ENCODE measurements around the gene MAP3K2. TPM values are rescaled to one million over a fixed set of nuclear protein-coding genes. Genes with fewer than 3 reads are reported as not detected.

The MAP3K2 gene
- total and polyA plus RNA-seq, 2 of the 4 experiments (the other 2 are of a cell fraction): 6.2 to 30.8 TPM

DNA sequence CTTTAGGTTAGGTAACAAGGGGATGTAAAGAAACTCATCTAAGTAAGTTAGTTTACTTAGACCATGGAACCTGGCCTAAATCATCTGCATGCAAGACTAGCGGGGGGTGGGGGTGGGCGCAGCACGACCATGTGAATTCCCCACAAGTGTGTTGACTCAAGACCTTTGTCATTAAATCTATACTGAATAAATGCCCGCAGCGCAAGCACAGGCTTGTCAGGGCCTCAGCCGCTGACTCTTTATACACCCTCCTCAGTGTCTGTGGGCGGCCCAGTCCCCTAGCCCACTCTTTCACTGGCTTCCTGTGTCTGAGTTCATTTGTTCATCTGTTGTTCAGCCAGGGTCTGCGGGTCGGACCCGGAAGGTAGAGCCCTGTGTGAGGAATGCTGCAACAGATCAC is 17.8 kb downstream of the MAP3K2 start:
- no peak overlapping the region for H3K9ac ChIP-seq (ENCODE audit: low read depth, low read length)
- H3K79me1 ChIP-seq (ENCODE audit: low read depth in 1 of 2, low read length in 2 of 2): peaks cover 23 to 56% of the 10 kb centered on the region in 2 experiments; a peak in 3 of 4 replicates
- H2AK5ac ChIP-seq (ENCODE audit: low read depth, low read length): no peak overlapping the region
- 0 out of 2 replicates have a peak, but pooled peaks cover 2% of the 10 kb centered on the region for H3K36me3 ChIP-seq (ENCODE audit: control insufficient read depth, insufficient read depth, low read length)
- no TSS peak for BruUV-seq (replicated peaks)
- H3K9me3 ChIP-seq (ENCODE audit: control insufficient read depth, insufficient read depth, low read length): no peaks in the 10 kb centered on the region; the same call in none of the 2 replicates
- H3K4me3 ChIP-seq (ENCODE audit: insufficient read depth, low read depth, low read length): no peak overlapping the region
- H2AK9ac ChIP-seq (replicated peaks; ENCODE audit: low read depth, low read length, poor library complexity): no peak overlapping the region
- H3K27me3 ChIP-seq (ENCODE audit: control insufficient read depth, insufficient read depth, low read length): no peaks in the 10 kb centered on the region
- H3K9me1 ChIP-seq (ENCODE audit: insufficient read depth, low read length): no peaks in the 10 kb centered on the region
- H4K5ac ChIP-seq (ENCODE audit: low read depth, low read length): no peak overlapping the region
- H3K14ac ChIP-seq (replicated peaks; ENCODE audit: low read depth, low read length): no peak overlapping the region
- POLR2A ChIA-PET (ENCODE audit: unreplicated experiment): no interaction called here
- H3K4ac ChIP-seq (ENCODE audit: low read depth, low read length): no peak overlapping the region
- H3K4me1 ChIP-seq (ENCODE audit: control insufficient read depth, insufficient read depth, low read length): peaks cover 4% of the 10 kb centered on the region
- H3K27ac ChIP-seq (ENCODE audit: insufficient read depth, low read length): no peak overlapping the region
- H4K8ac ChIP-seq (ENCODE audit: low read depth in 2 of 2, low read length in 2 of 2): no peak overlapping the region
- no peak overlapping the region for H3K18ac ChIP-seq (ENCODE audit: low read depth, low read length)
- H2BK15ac ChIP-seq (ENCODE audit: low read depth, low read length): no peak overlapping the region
- no peak overlapping the region for H3K4me2 ChIP-seq (ENCODE audit: low read depth, low read length)
- in situ Hi-C loops (cut with MboI; ENCODE audit: low sequenced_read_pairs) (no loop called here), dilution Hi-C loops (cut with HindIII; ENCODE audit: low sequenced_read_pairs, unreplicated experiment) (no loop called here), intact Hi-C loops (cut with micrococcal nuclease) (no loop called here)
- H4K91ac ChIP-seq (ENCODE audit: insufficient read depth, low read depth, low read length): no peak overlapping the region
- TF ChIP-seq, protein P1, sequence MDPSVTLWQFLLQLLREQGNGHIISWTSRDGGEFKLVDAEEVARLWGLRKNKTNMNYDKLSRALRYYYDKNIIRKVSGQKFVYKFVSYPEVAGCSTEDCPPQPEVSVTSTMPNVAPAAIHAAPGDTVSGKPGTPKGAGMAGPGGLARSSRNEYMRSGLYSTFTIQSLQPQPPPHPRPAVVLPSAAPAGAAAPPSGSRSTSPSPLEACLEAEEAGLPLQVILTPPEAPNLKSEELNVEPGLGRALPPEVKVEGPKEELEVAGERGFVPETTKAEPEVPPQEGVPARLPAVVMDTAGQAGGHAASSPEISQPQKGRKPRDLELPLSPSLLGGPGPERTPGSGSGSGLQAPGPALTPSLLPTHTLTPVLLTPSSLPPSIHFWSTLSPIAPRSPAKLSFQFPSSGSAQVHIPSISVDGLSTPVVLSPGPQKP (IDR thresholded peaks at IDR 0.05; ENCODE audit: borderline replicate concordance, low read depth, low read length): no peak
- TF ChIP-seq POLR2A (IDR thresholded peaks at IDR 0.05; ENCODE audit: low read depth, low read length): no peak
- no peak for TF ChIP-seq MXI1 (IDR thresholded peaks at IDR 0.05; ENCODE audit: borderline replicate concordance, low read depth, low read length)
- TF ChIP-seq CHD1 (IDR thresholded peaks at IDR 0.05; ENCODE audit: low read depth, low read length): no peak
- no peak for TF ChIP-seq MAZ (IDR thresholded peaks at IDR 0.05; ENCODE audit: borderline replicate concordance, low read depth, low read length)
- ATAC-seq (ENCODE audit: low read depth) (no peak), DNase-seq (no peak)
- CTCF ChIA-PET: no interaction called here
- no peak overlapping the region for H2BK20ac ChIP-seq (ENCODE audit: low read depth, low read length)
- 100% methylated on average over 1 of the region's 10 CpGs; no CpG with 5 or more reads in 1 of the 2 experiments for WGBS, 2 experiments (ENCODE audit: extremely low coverage in 2 of 2, insufficient read length in 1 of 2)
- H3K23ac ChIP-seq (ENCODE audit: low read depth, low read length): no peak overlapping the region
- H3K56ac ChIP-seq (ENCODE audit: extremely low read depth, insufficient read depth, low read length): no peak overlapping the region
- H2AFZ ChIP-seq (replicated peaks; ENCODE audit: low read length, poor library complexity): no peak overlapping the region
- H2BK120ac ChIP-seq (ENCODE audit: low read depth, low read length): no peak overlapping the region
- peaks cover 58% of the 10 kb centered on the region for H4K20me1 ChIP-seq (ENCODE audit: insufficient read depth, low read length)
- H2BK5ac ChIP-seq (ENCODE audit: low read depth, low read length, poor library complexity, severe bottlenecking): no peak overlapping the region
